ENCODE results near the gene ROBO2.

ROBO2 gene

DNA sequence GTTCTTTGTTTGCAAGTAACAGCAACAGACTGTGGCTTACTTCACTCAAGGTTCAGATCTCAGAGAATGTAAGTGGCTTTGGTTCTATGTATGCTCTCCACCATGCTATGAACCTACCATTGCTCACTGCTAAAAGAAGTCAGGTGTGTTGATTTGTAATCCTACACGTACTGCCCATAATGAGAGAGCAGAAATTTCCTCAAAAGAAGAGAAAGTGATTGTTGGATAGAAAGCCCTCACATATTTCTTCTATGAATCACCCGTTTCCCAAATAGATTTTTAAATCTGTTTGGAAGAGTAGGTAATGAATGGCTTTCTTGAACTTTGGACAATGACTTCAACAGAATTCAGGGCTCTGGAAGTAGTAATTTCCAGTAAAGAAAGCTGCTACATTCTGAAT is 565.4 kb downstream of the ROBO2 start:
- no peak for DNase-seq

- no peak for DNase-seq
Observed at GRCh38 chr3:77605865-77606264, 566.0 kb downstream of the ROBO2 start.

- no peak for DNase-seq
Observed at GRCh38 chr3:77606372-77606771, 566.5 kb downstream of the ROBO2 start.

- DNase-seq, result no peak
Observed at GRCh38 chr3:77618686-77619085, 578.8 kb downstream of the ROBO2 start.

- DNase-seq, result no peak
Observed at GRCh38 chr3:77620009-77620408, 580.1 kb downstream of the ROBO2 start.

- DNase-seq, result no peak
Observed at GRCh38 chr3:77623500-77623899, 583.6 kb downstream of the ROBO2 start.

DNA sequence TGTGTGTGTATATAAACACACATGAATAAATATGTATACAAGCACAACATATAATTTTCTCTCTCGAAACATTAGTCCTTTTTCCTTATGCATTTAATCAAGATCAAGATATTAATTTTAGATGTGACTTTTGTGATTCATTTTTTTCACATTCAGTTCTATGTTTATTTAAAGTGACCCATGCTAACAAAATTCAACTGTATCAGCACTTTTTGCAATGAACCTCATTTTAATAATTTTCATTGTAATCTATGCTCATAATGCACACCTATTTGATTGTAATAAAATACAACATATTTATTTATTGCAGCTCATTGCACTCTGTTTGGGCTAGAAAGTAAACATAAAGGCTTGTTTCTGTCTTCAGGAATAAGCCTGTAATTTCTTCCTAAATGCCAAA is 586.3 kb downstream of the ROBO2 start:
- no peak for DNase-seq

DNA sequence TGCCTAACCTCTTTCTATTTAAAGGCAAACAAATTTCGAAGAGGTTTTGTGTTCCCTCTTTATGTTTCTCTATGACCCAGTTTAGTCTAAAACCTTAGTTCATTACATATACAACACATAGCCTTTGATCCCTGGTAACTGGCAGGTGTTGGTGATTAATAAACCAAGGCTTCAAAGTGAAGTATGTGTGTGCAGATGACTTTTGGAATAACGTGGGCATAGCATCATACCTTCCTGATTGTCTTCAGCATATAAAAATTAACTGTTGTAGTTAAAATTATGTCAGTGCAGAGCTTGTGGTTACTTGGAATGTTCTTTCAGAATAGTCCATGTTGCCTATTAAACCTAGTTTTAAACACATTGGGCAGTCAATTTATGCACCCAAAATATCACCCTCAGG is 608.3 kb downstream of the ROBO2 start:
- DNase-seq, result no peak

GRCh38 chr3:77648664-77649063 is 608.8 kb downstream of the ROBO2 start:
- DNase-seq, result no peak

DNA sequence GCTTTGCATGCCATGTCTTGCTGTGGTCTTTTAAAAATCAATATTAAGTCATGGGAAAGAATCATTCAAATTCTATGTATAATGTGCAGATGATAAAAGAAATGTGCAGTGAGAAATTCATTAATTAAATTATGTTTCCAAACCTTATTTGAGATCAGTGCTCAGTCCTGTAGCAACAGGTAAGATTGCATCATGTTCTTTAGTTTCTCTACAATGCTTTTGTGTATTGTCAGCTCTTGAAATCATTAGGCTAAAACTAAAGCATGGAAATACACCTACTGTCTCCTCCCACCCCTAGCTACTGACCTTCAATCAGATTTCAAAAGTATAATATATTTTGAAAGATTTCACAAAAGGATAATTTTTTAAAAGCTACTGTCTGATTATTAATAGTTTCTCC is 612.7 kb downstream of the ROBO2 start:
- no peak for DNase-seq

DNA sequence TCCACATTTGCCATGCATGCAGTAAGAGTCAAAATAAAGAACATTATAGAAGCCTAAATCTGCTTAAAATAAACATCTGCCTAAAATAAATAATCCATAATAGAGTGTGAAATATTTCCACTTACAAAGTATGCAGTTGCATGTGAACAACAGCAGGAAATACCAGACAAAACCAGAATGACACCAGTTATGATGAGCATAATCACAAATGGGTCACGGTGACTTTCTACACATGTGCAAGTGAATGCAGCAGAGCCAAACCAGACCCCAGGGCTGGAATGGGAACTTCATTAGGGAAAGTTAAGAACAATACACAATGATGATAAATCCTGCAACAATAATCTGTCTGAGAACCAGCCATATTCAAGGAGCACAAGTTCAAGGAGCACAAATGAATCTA is 615.5 kb downstream of the ROBO2 start:
- no peak for DNase-seq

GRCh38 chr3:77660718-77661117 is 620.8 kb downstream of the ROBO2 start:
- no peak for DNase-seq

- no peak for DNase-seq
Observed at GRCh38 chr3:77667901-77668300, 628.0 kb downstream of the ROBO2 start.

GRCh38 chr3:77668376-77668775 is 628.5 kb downstream of the ROBO2 start:
- DNase-seq, result no peak

GRCh38 chr3:77672016-77672415 is 632.1 kb downstream of the ROBO2 start:
- no peak for DNase-seq

DNA sequence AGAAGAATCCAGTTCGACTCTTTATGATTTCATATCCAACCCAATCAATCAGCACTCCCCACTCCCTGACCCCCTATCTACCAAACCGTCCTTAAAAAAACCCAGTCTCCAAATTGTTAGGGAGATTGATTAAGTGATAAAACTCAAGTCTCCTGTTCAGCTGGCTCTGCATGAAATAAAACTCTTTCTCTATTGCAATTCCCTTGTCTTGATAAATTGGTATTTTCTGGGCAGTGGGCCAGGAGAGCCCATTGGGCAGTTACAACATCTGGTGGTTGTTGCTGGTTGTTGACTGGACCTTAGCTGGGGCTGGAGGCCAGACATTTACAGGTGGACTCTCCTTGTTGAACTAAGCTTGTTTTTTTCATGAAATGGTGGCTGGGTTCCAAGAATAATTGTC is 642.3 kb downstream of the ROBO2 start:
- no peak for DNase-seq

GRCh38 chr3:77684115-77684514 is 644.2 kb downstream of the ROBO2 start:
- no peak for DNase-seq

DNA sequence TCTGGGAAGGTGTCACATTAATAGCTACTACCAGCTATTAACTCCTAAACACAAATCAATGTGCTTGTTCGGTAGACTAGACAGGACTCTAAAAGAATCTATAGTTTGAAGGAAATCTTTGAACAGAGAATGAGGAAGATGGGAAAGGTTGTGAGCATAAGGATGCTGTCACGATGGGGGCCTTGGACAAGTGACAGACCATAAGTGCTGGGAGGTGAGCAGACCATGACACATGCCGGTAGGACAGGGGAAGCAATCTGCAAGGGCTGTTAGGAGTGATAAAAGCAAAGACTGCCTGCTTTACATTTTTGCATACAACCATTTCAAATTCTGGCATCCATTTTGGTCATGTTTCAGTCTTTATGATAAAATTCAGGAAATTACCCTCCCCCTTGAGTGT is 645.8 kb downstream of the ROBO2 start:
- DNase-seq, result no peak

DNA sequence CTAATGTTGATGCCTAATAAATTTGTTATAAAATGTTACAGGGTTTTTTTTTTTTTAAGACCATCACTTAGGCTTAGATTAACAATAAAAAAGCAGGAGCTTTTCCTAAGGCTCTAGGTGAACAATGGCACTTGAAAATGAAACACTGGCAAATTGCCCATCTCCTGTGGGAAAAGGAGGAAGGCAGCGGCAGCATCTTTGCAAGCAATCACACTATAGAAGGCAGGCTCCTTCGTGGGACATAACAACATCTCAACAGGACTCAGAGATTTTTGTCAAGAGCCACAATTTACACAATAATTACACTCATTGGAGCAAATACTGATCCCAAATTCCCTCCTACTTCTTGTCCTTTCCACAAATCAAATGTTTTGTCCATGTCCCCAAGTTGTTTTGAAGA is 646.7 kb downstream of the ROBO2 start:
- no peak for DNase-seq

- DNase-seq, result no peak
Observed at GRCh38 chr3:77687545-77687944, 647.6 kb downstream of the ROBO2 start.

DNA sequence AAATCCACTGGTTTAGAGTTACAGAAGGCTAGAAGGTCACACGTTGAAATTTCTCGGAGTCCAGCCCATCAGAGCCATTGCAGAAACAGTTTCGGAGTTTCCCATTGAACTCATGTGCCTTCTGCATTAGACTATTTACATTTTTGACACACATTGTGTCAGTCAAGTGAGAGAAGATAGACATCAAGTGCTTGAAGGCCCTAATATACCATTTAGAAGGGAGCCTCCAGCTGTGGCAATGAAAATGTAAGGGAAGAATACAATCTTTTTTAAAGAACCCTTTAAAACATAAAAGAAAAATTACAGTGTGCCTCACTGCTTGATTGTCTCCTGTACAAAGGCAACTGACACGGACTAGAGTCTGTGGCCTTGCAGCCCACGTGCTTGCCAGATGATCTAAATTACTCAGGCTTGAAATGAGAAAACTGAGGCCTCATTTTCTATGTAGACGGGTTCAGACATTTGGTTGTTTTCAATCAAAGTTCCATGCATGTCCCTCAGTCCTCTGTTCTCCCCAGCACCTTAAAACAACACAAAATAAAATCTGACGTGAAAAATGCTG is 650.5 kb downstream of the ROBO2 start:
- no peak for DNase-seq

DNA sequence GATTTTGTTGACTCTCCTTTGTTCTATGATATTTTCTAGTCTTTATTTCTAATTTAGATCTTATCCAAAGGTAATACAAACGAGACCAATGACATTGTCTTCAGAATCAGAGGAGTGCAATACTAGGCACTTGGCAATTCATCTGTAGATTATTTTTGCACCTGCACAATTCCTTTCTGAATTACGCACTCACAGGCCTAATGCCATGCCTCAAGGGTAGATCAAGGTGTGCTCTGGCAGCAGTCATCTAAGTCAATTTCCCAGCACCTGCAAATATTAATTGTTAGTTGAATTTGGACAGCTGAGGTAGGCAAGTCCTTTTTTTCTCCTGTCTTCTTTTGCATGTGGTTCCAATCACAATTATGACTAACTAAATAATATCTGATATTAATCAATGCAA is 653.2 kb downstream of the ROBO2 start:
- no peak for DNase-seq

GRCh38 chr3:77699125-77699691 is 659.3 kb downstream of the ROBO2 start:
- no peak for DNase-seq
